ENCODE data around the gene SLC12A8.

Gene SLC12A8

DNA sequence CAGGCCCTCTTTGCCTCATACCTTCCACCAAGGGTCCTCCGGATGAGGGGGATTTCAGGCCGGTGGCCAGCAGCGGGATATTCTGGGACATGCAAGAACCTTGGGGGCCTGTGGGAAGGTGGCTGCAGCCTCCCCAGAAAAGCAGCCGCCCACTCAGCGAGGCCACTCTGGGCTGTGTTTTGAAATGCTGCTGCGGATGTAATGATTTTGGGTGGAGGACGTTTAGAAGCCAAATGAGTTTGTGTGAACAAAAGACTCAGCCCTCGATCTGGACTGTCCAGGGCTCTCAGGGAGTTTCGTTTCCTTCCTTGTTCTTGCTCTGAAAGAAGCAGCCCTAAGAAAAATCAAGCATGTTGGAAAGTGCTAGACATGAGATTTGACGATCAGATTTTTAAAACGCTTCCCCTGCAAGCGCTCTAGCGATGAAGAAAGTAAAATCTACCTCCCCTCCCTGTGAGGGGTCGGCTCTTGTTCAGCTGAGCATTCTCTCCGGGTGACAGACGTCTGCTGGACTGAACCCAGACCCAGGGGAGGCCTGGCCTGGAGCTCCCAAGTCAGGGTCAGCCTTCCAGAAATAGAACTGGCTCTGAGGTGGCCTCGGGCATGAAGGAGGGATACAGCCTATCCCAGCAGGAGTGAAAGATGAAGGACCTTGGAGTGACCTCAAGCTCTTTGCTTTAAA lies 169.7 kb downstream of the SLC12A8 start:
- H3K4me1 ChIP-seq = peaks cover 35 to 45% (median 38%) of the 10 kb centered on the region in 10 experiments
- peak overlapping the region in 6 of 11 experiments; percentile 2 to 65 (median 54); a peak in 7 of 22 replicates for H3K9ac ChIP-seq
- peak overlapping the region; percentile 48 to 74 (median 62) for H3K4me2 ChIP-seq

DNA sequence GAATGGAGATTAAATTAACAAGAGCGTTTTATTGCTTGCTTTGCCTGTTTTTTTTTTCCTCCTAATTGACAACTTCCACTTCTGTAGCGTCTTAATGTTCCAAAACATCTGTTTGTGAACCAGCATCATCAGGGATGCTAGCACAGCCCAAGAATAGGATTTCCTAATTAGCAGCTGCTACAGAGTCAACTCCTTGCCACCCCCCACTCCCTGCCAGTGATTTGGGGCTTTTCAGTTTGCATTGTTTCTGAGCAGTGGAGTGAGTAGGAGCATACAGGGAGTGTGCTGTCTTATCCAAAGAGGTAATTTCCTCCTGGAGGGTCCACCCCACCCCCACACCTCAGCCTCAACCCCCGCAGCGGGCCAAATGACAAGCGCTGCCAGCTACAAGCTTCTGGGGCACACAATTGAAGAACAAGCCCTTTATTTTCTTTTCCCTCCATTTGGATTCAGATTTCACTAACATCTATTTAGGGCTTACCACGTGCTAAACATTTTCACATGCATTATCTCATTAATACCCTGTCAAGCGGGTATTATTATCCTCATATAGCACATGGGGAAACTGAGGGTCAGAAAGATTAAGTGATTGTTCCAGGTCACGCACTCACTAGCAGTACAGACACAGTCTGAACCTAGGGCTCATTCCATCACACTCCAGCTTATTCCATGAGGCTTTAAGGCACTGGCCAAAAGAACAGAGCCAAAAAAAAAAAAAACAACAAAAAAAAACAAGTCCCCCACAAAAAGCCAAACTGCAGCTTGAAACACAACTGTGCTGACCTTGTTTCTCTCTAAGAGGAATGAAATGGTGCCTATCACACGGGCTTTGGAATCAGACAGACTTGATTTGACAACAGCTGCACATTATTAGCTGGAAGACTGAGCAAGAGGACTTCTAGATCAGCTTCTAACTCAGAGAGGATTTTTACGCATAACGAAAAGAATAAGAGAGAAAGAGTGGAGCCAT lies 173.1 kb downstream of the SLC12A8 start:
- Histone ChIP-seq H3K27me3 (no peaks in the 10 kb centered on the region), H3K4me2 (peak overlapping the region in 2 of 11 experiments; percentile 8 to 20; a peak in 2 of 22 replicates), H3K36me3 (peaks cover 0 to 10% (median 0%) of the 10 kb centered on the region in 11 experiments; a peak in 2 of 22 replicates), H3K4me1 (peaks cover 19 to 30% (median 23%) of the 10 kb centered on the region in 10 experiments), H3K9me3 (replicated peaks in 1 of 11) (peaks cover 15 to 20% (median 17%) of the 10 kb centered on the region in 11 experiments; a peak in 21 of 22 replicates), H3K27ac (no peak overlapping the region), H4K20me1 (peaks cover 0 to 44% (median 3%) of the 10 kb centered on the region in 11 experiments; a peak in 5 of 22 replicates), H3K4me3 (no peak overlapping the region), H3K9ac (0 out of 22 replicates have a peak overlapping the region, but pooled peaks of 1 of the 11 experiments have one; percentile 4)
- no peak for TF ChIP-seq Cebpa-rat (IDR thresholded peaks at IDR 0.05)

More for the DNA sequence above, 169.7 kb downstream of the SLC12A8 start:
- Histone ChIP-seq H3K4me3 (no peak overlapping the region), H3K9me3 (replicated peaks in 1 of 11) (no peaks in the 10 kb centered on the region), H3K27me3 (no peaks in the 10 kb centered on the region), H3K27ac (peak overlapping the region in 10 of 11 experiments; percentile 20 to 73 (median 65); a peak in 19 of 22 replicates), H4K20me1 (peaks cover 0 to 49% (median 0%) of the 10 kb centered on the region in 11 experiments; a peak in 4 of 22 replicates), H3K36me3 (peaks cover 0 to 8% (median 0%) of the 10 kb centered on the region in 11 experiments; a peak in 3 of 22 replicates)
- no peak for TF ChIP-seq Cebpa-rat (IDR thresholded peaks at IDR 0.05)

DNA sequence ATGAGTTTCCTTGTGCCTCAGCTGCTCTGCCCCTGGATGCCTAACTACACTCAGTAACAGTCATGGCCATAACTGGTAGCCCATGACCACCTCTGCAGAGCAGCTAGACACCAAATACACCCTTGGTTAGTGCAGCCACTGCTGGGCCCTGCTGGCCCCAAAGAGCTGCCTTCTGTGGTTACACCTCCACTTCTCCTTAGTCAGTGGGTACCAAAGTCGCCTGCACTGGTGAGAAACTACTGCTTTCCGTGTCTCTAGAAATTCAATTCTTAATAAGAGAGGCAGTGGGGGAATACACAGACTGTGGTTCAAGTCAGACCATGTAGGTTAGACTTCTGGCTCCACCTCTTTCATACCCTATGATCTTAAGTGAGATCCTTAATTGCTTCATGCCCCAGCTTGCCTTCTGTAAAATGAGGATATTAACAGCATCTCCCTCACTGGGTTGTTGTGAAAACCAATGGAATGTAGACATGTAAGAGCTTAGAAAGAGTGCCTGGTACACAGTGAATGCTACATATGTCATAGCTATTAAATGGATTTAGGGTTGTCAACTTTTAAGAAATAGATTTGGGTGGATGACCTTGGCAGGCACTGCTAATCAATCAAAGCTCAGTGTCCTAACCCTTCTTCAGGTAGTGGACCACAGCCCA lies 174.9 kb downstream of the SLC12A8 start:
- peaks cover 0 to 47% (median 3%) of the 10 kb centered on the region in 11 experiments; a peak in 5 of 22 replicates for H4K20me1 ChIP-seq

DNA sequence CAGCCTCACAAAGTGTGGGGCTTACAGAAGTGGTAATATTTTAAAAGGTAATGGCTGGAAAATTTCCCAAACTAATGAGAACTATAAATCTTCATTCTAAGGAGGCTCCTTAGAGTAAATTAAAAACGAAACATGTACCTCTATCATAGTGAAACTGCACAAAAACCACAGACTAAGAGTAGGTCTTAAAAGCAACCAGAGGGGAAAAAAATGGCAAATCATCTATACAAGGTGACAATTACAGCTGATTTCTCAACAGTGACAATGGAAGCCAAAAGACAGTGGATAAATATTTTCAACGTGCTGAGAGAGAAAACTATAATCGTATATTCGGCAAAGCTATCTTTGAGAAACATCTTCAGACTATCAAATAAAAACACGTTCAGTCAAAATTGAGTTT lies 177.3 kb downstream of the SLC12A8 start:
- H4K20me1 ChIP-seq = peaks cover 0 to 45% (median 3%) of the 10 kb centered on the region in 11 experiments; a peak in 5 of 22 replicates
- H3K9ac ChIP-seq = no peak overlapping the region
- H3K4me1 ChIP-seq = peaks cover 12 to 38% (median 19%) of the 10 kb centered on the region in 10 experiments
- H3K4me3 ChIP-seq = no peak overlapping the region
- TF ChIP-seq Cebpa-rat (IDR thresholded peaks at IDR 0.05) = no peak
- H3K9me3 ChIP-seq (replicated peaks in 1 of 11) = peaks cover 16 to 20% (median 18%) of the 10 kb centered on the region in 11 experiments; a peak in 21 of 22 replicates
- H3K27me3 ChIP-seq = no peaks in the 10 kb centered on the region
- H3K4me2 ChIP-seq = no peak overlapping the region
- peaks cover 0 to 11% (median 0%) of the 10 kb centered on the region in 11 experiments; a peak in 2 of 22 replicates for H3K36me3 ChIP-seq
- no peak overlapping the region for H3K27ac ChIP-seq

More for the DNA sequence above, 174.9 kb downstream of the SLC12A8 start:
- Histone ChIP-seq H3K4me3 (no peak overlapping the region), H3K4me1 (peaks cover 7 to 19% (median 10%) of the 10 kb centered on the region in 10 experiments), H3K36me3 (peaks cover 0 to 11% (median 0%) of the 10 kb centered on the region in 11 experiments; a peak in 2 of 22 replicates), H3K4me2 (no peak overlapping the region; a peak in 1 of 22 replicates), H3K27ac (no peak overlapping the region), H3K9me3 (replicated peaks in 1 of 11) (peaks cover 16 to 20% (median 18%) of the 10 kb centered on the region in 11 experiments; a peak in 21 of 22 replicates), H3K27me3 (no peaks in the 10 kb centered on the region), H3K9ac (no peak overlapping the region)
- no peak for TF ChIP-seq Cebpa-rat (IDR thresholded peaks at IDR 0.05)

DNA sequence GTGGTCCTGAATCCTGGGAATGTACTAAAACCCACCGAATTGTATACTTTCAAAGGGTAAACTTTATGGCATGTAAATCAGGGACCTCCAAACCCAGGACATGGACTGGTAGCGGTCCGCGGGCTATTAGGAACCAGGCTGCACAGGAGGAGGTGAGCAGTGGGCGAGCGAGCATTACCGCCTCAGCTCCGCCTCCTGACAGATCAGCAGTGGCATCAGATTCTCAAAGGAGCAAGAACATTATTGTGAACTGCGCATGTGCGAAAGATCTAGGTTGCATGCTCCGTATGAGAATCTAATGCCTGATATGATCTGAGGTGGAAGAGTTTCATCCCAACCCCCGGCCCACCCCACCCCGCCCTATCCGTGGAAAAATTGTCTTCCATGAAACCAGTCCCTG lies 178.9 kb downstream of the SLC12A8 start:
- Histone ChIP-seq H3K9ac (no peak overlapping the region), H3K4me1 (peaks cover 12 to 33% (median 23%) of the 10 kb centered on the region in 10 experiments), H3K27me3 (no peaks in the 10 kb centered on the region), H3K27ac (no peak overlapping the region), H4K20me1 (peaks cover 0 to 35% (median under 1%) of the 10 kb centered on the region in 11 experiments; a peak in 5 of 22 replicates), H3K9me3 (replicated peaks in 1 of 11) (peaks cover 16 to 24% (median 18%) of the 10 kb centered on the region in 11 experiments; a peak in 21 of 22 replicates), H3K36me3 (peaks cover 4 to 25% (median 7%) of the 10 kb centered on the region in 11 experiments; a peak in 14 of 22 replicates), H3K4me3 (no peak overlapping the region), H3K4me2 (no peak overlapping the region)
- no peak for TF ChIP-seq Cebpa-rat (IDR thresholded peaks at IDR 0.05)

DNA sequence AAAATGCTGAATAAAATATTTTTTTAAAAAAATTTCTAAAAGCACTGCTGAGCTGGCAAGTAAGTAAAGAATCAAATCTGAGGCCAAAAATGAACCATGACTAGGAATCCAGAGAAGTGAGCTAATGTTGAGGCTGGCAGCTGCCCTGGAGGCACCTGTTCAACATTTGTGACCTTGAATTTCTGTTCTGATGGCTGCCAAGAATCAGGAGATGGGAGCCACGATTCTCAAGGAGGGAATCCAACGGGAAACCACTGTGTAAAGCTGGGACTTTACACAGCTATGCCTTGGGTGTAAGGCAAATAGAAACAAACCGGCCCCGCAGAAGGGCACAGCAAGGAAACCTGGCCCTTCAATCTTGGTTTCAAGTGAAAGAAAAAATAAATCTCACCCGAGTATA lies 179.4 kb downstream of the SLC12A8 start:
- Histone ChIP-seq H3K9ac (no peak overlapping the region), H3K9me3 (replicated peaks in 1 of 11) (peaks cover 16 to 24% (median 18%) of the 10 kb centered on the region in 11 experiments; a peak in 21 of 22 replicates), H3K36me3 (peaks cover 8 to 30% (median 11%) of the 10 kb centered on the region in 11 experiments; a peak in 17 of 22 replicates), H3K27ac (peak overlapping the region in 2 of 11 experiments; percentile 32 to 47; a peak in 1 of 22 replicates), H3K4me2 (peak overlapping the region in 7 of 11 experiments; percentile 63 to 79 (median 70); a peak in 13 of 22 replicates), H4K20me1 (peaks cover 0 to 31% (median 0%) of the 10 kb centered on the region in 11 experiments; a peak in 5 of 22 replicates), H3K4me3 (no peak overlapping the region), H3K4me1 (peaks cover 12 to 37% (median 23%) of the 10 kb centered on the region in 10 experiments), H3K27me3 (no peaks in the 10 kb centered on the region)
- TF ChIP-seq Cebpa-rat (IDR thresholded peaks at IDR 0.05) = no peak

DNA sequence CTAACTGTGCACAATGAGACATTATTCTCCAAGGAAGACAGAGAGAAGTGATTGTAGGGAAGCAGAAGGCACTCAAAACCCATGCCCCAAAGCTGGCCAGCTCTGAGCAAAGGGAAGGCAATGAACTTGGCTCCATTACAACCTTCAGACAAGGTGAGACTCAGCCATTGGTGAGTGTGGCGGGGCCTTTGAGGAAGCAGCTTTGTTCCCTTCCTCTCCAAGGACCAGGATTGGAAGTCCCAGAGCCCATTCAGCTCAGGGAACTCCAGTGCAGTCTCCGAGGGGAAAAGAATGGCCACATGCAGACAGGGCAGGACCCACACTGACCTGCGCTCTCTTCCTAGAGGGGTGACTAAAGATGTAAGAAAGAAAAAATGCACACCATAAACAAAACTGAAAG lies 179.9 kb downstream of the SLC12A8 start:
- H3K4me1 ChIP-seq = peaks cover 12 to 37% (median 23%) of the 10 kb centered on the region in 10 experiments
- H3K9me3 ChIP-seq (replicated peaks in 1 of 11) = peaks cover 16 to 24% (median 18%) of the 10 kb centered on the region in 11 experiments; a peak in 21 of 22 replicates
- H3K4me3 ChIP-seq = no peak overlapping the region
- 0 out of 22 replicates have a peak overlapping the region, but pooled peaks of 1 of the 11 experiments have one; percentile 5 for H3K9ac ChIP-seq
- peaks cover 0 to 27% (median 0%) of the 10 kb centered on the region in 11 experiments; a peak in 5 of 22 replicates for H4K20me1 ChIP-seq
- TF ChIP-seq Cebpa-rat (IDR thresholded peaks at IDR 0.05) = no peak
- peak overlapping the region; percentile 29 to 79 (median 66) for H3K4me2 ChIP-seq
- H3K27ac ChIP-seq = peak overlapping the region in 6 of 11 experiments; percentile 1 to 54 (median 36); a peak in 9 of 22 replicates
- H3K36me3 ChIP-seq = peaks cover 9 to 35% (median 16%) of the 10 kb centered on the region in 11 experiments; a peak in 19 of 22 replicates
- no peaks in the 10 kb centered on the region for H3K27me3 ChIP-seq

Data from BLaER1 treated with 17β-estradiol and CSF1 and Interleukin-3, amounts not matched to agents 10 nM and 100 nM (cell line).